ENCODE measurements around the gene OR5D14. TPM values are rescaled to one million over a fixed set of nuclear protein-coding genes. Genes with fewer than 3 reads are reported as not detected.

OR5D14 gene
- total RNA-seq (not detected), polyA plus RNA-seq (not detected)
- long read RNA-seq, donor 1 = 0 reads
- long read RNA-seq, donor 2 = 0 reads

GRCh38 chr11:55795256-55795655 lies at the start of gene OR5D14:
Gene OR5D14 (plus strand): TSS chr11:55795556. CDS start chr11:55795556, 0 bp downstream.
- H3K4me1 ChIP-seq (ENCODE audit: control insufficient read depth in 1 of 2, insufficient read depth in 2 of 2, low read length in 2 of 2) = no peaks in the 10 kb centered on the region
- H3K9me3 ChIP-seq (ENCODE audit: control insufficient read depth, low read length) = no peaks in the 10 kb centered on the region
- H3K36me3 ChIP-seq (ENCODE audit: control insufficient read depth in 1 of 2, insufficient read depth in 2 of 2, low read length in 1 of 2) = no peaks in the 10 kb centered on the region
- H3K27ac ChIP-seq (ENCODE audit: low read depth in 1 of 2, low read length in 2 of 2) = no peak within 1 kb of the TSS
- no peak within 1 kb of the TSS for H3K4me3 ChIP-seq (ENCODE audit: low read length in 2 of 2)
- intact Hi-C loops (cut with DNase I) = no loop called here
- no peak for DNase-seq
- no peak for ATAC-seq (ENCODE audit: low FRiP score)
- H3K27me3 ChIP-seq (ENCODE audit: control insufficient read depth in 1 of 2, insufficient read depth in 2 of 2, low read length in 1 of 2) = no peaks in the 10 kb centered on the region

- no peaks in the 10 kb centered on the region for H3K36me3 ChIP-seq (ENCODE audit: control insufficient read depth in 1 of 2, insufficient read depth in 2 of 2, low read length in 1 of 2)
- ATAC-seq (ENCODE audit: low FRiP score) (no peak), DNase-seq (no peak)
- no peak within 1 kb of the TSS for H3K4me3 ChIP-seq (ENCODE audit: low read length in 2 of 2)
- no peak within 1 kb of the TSS for H3K27ac ChIP-seq (ENCODE audit: low read depth in 1 of 2, low read length in 2 of 2)
- intact Hi-C loops (cut with DNase I) = no loop called here
- H3K4me1 ChIP-seq (ENCODE audit: control insufficient read depth in 1 of 2, insufficient read depth in 2 of 2, low read length in 2 of 2) = no peaks in the 10 kb centered on the region
- no peaks in the 10 kb centered on the region for H3K27me3 ChIP-seq (ENCODE audit: control insufficient read depth in 1 of 2, insufficient read depth in 2 of 2, low read length in 1 of 2)
- no peaks in the 10 kb centered on the region for H3K9me3 ChIP-seq (ENCODE audit: control insufficient read depth, low read length)
Measured at GRCh38 chr11:55773138-55773537, 22.2 kb upstream of the OR5D14 start, which contains the start of gene OR5D13. Gene OR5D13 (plus strand): TSS chr11:55773438. CDS start chr11:55773438, 0 bp downstream.

GRCh38 chr11:55791606-55792005 lies 3.8 kb upstream of the OR5D14 start:
- 86 to 88% methylated on average over 1 of the region's 1 CpG for WGBS, 2 donors
- Histone ChIP-seq H3K27ac (ENCODE audit: low read depth in 1 of 2, low read length in 2 of 2) (no peak overlapping the region), H3K27me3 (ENCODE audit: control insufficient read depth in 1 of 2, insufficient read depth in 2 of 2, low read length in 1 of 2) (no peaks in the 10 kb centered on the region), H3K4me1 (ENCODE audit: control insufficient read depth in 1 of 2, insufficient read depth in 2 of 2, low read length in 2 of 2) (no peaks in the 10 kb centered on the region), H3K4me3 (ENCODE audit: low read length in 2 of 2) (no peak overlapping the region), H3K9me3 (ENCODE audit: control insufficient read depth, low read length) (no peaks in the 10 kb centered on the region), H3K36me3 (ENCODE audit: control insufficient read depth in 1 of 2, insufficient read depth in 2 of 2, low read length in 1 of 2) (no peaks in the 10 kb centered on the region)
- DNase-seq = no peak
- intact Hi-C loops (cut with DNase I) = no loop called here
- no peak for ATAC-seq (ENCODE audit: low FRiP score)

- no peaks in the 10 kb centered on the region for H3K9me3 ChIP-seq (ENCODE audit: control insufficient read depth, low read length)
- no peaks in the 10 kb centered on the region for H3K27me3 ChIP-seq (ENCODE audit: control insufficient read depth in 1 of 2, insufficient read depth in 2 of 2, low read length in 1 of 2)
- H3K4me1 ChIP-seq (ENCODE audit: control insufficient read depth in 1 of 2, insufficient read depth in 2 of 2, low read length in 2 of 2) = no peaks in the 10 kb centered on the region
- H3K27ac ChIP-seq (ENCODE audit: low read depth in 1 of 2, low read length in 2 of 2) = no peak overlapping the region
- intact Hi-C loops (cut with DNase I) = no loop called here
- 43 to 56% methylated on average over 2 of the region's 2 CpGs for WGBS, 2 donors
- no peak for DNase-seq
- no peak overlapping the region for H3K4me3 ChIP-seq (ENCODE audit: low read length in 2 of 2)
- H3K36me3 ChIP-seq (ENCODE audit: control insufficient read depth in 1 of 2, insufficient read depth in 2 of 2, low read length in 1 of 2) = no peaks in the 10 kb centered on the region
- no peak for ATAC-seq (ENCODE audit: low FRiP score)
Measured at GRCh38 chr11:55793321-55793720, 2.0 kb upstream of the OR5D14 start.

- no peaks in the 10 kb centered on the region for H3K4me1 ChIP-seq (ENCODE audit: control insufficient read depth in 1 of 2, insufficient read depth in 2 of 2, low read length in 2 of 2)
- WGBS, 2 donors = 85 to 95% methylated on average over 1 of the region's 1 CpG
- no peak overlapping the region for H3K4me3 ChIP-seq (ENCODE audit: low read length in 2 of 2)
- ATAC-seq (ENCODE audit: low FRiP score) (no peak), DNase-seq (no peak)
- H3K27me3 ChIP-seq (ENCODE audit: control insufficient read depth in 1 of 2, insufficient read depth in 2 of 2, low read length in 1 of 2) = no peaks in the 10 kb centered on the region
- intact Hi-C loops (cut with DNase I) = no loop called here
- no peaks in the 10 kb centered on the region for H3K9me3 ChIP-seq (ENCODE audit: control insufficient read depth, low read length)
- no peaks in the 10 kb centered on the region for H3K36me3 ChIP-seq (ENCODE audit: control insufficient read depth in 1 of 2, insufficient read depth in 2 of 2, low read length in 1 of 2)
- H3K27ac ChIP-seq (ENCODE audit: low read depth in 1 of 2, low read length in 2 of 2) = no peak overlapping the region
Measured at GRCh38 chr11:55806248-55806647, 10.9 kb downstream of the OR5D14 start.

- Histone ChIP-seq H3K9me3 (ENCODE audit: control insufficient read depth, low read length) (no peaks in the 10 kb centered on the region), H3K27ac (ENCODE audit: low read depth in 1 of 2, low read length in 2 of 2) (no peak within 1 kb of the TSS), H3K4me1 (ENCODE audit: control insufficient read depth in 1 of 2, insufficient read depth in 2 of 2, low read length in 2 of 2) (no peaks in the 10 kb centered on the region), H3K4me3 (ENCODE audit: low read length in 2 of 2) (no peak within 1 kb of the TSS), H3K36me3 (ENCODE audit: control insufficient read depth in 1 of 2, insufficient read depth in 2 of 2, low read length in 1 of 2) (no peaks in the 10 kb centered on the region), H3K27me3 (ENCODE audit: control insufficient read depth in 1 of 2, insufficient read depth in 2 of 2, low read length in 1 of 2) (no peaks in the 10 kb centered on the region)
- 87 to 94% methylated on average over 1 of the region's 1 CpG for WGBS, 2 donors
- DNase-seq (no peak), ATAC-seq (ENCODE audit: low FRiP score) (no peak)
- intact Hi-C loops (cut with DNase I) = no loop called here
Measured at GRCh38 chr11:55811067-55811466, 15.7 kb downstream of the OR5D14 start, which contains the start of gene OR5L1. Gene OR5L1 (plus strand): TSS chr11:55811367. CDS start chr11:55811467, 100 bp downstream.

- Histone ChIP-seq H3K27me3 (ENCODE audit: control insufficient read depth in 1 of 2, insufficient read depth in 2 of 2, low read length in 1 of 2) (no peaks in the 10 kb centered on the region), H3K27ac (ENCODE audit: low read depth in 1 of 2, low read length in 2 of 2) (no peak within 1 kb of the TSS), H3K9me3 (ENCODE audit: control insufficient read depth, low read length) (no peaks in the 10 kb centered on the region), H3K4me3 (ENCODE audit: low read length in 2 of 2) (no peak within 1 kb of the TSS), H3K36me3 (ENCODE audit: control insufficient read depth in 1 of 2, insufficient read depth in 2 of 2, low read length in 1 of 2) (no peaks in the 10 kb centered on the region), H3K4me1 (ENCODE audit: control insufficient read depth in 1 of 2, insufficient read depth in 2 of 2, low read length in 2 of 2) (no peaks in the 10 kb centered on the region)
- intact Hi-C loops (cut with DNase I) = no loop called here
- DNase-seq = no peak
- 80 to 82% methylated on average over 5 of the region's 5 CpGs for WGBS, 2 donors
- no peak for ATAC-seq (ENCODE audit: low FRiP score)
Measured at GRCh38 chr11:55819330-55819729, 24.0 kb downstream of the OR5D14 start, which contains the start of gene OR5D18. Gene OR5D18 (plus strand): TSS chr11:55819630. CDS start chr11:55819630, 0 bp downstream.

- H3K9me3 ChIP-seq (ENCODE audit: control insufficient read depth, low read length) = no peaks in the 10 kb centered on the region
- no peak within 1 kb of the TSS for H3K27ac ChIP-seq (ENCODE audit: low read depth in 1 of 2, low read length in 2 of 2)
- intact Hi-C loops (cut with DNase I) = no loop called here
- DNase-seq (no peak), ATAC-seq (ENCODE audit: low FRiP score) (no peak)
- no peak within 1 kb of the TSS for H3K4me3 ChIP-seq (ENCODE audit: low read length in 2 of 2)
- no peaks in the 10 kb centered on the region for H3K36me3 ChIP-seq (ENCODE audit: control insufficient read depth in 1 of 2, insufficient read depth in 2 of 2, low read length in 1 of 2)
- H3K4me1 ChIP-seq (ENCODE audit: control insufficient read depth in 1 of 2, insufficient read depth in 2 of 2, low read length in 2 of 2) = no peaks in the 10 kb centered on the region
- no peaks in the 10 kb centered on the region for H3K27me3 ChIP-seq (ENCODE audit: control insufficient read depth in 1 of 2, insufficient read depth in 2 of 2, low read length in 1 of 2)
Measured at GRCh38 chr11:55826919-55827318, 31.6 kb downstream of the OR5D14 start, which contains the start of gene OR5L2. Gene OR5L2 (plus strand): TSS chr11:55827219. CDS start chr11:55827219, 0 bp downstream.

- intact Hi-C loops (cut with DNase I) = no loop called here
- no peak for ATAC-seq (ENCODE audit: low FRiP score)
Measured at GRCh38 chr11:55838452-55838851, 43.1 kb downstream of the OR5D14 start, which contains the start of gene OR5D16. Gene OR5D16 (plus strand): TSS chr11:55838752. CDS start chr11:55838752, 0 bp downstream.

More at GRCh38 chr11:55838452-55838851, 43.1 kb downstream of the OR5D14 start, which contains the start of gene OR5D16:
- no peaks in the 10 kb centered on the region for H3K36me3 ChIP-seq (ENCODE audit: control insufficient read depth in 1 of 2, insufficient read depth in 2 of 2, low read length in 1 of 2)
- H3K27me3 ChIP-seq (ENCODE audit: control insufficient read depth in 1 of 2, insufficient read depth in 2 of 2, low read length in 1 of 2) = no peaks in the 10 kb centered on the region
- 23 to 45% methylated on average over 3 of the region's 3 CpGs for WGBS, 2 donors
- no peak for DNase-seq
- peaks cover 2% of the 10 kb centered on the region for H3K9me3 ChIP-seq (ENCODE audit: control insufficient read depth, low read length)
- H3K27ac ChIP-seq (ENCODE audit: low read depth in 1 of 2, low read length in 2 of 2) = no peak within 1 kb of the TSS
- no peaks in the 10 kb centered on the region for H3K4me1 ChIP-seq (ENCODE audit: control insufficient read depth in 1 of 2, insufficient read depth in 2 of 2, low read length in 2 of 2)
- no peak within 1 kb of the TSS for H3K4me3 ChIP-seq (ENCODE audit: low read length in 2 of 2)

Data from aorta (tissue), 5 donors.